CD4-positive, alpha-beta T cell treated with Interleukin-2 at 100 ng/mL for 4 hours (primary cell): Measurements from ENCODE around the gene IVD.
"Not testable (repeated sequence)": the region's sequence is repeated elsewhere in the genome, so short reads cannot be mapped to it uniquely, and the experiment has no call there.

ENCODE experiments used
- DNase-seq: peaks from one replicate; pipeline ENCODE4 v3.0.0-alpha.2; 2020; ENCODE audit warnings: low spot score

IVD gene

GRCh38 chr15:40439461-40439959 is 33.9 kb downstream of the IVD start:
- DNase-seq, result no peak

- DNase-seq, result no peak
These were observed 34.6 kb downstream of the IVD start for GRCh38 chr15:40439960-40440742.

DNA sequence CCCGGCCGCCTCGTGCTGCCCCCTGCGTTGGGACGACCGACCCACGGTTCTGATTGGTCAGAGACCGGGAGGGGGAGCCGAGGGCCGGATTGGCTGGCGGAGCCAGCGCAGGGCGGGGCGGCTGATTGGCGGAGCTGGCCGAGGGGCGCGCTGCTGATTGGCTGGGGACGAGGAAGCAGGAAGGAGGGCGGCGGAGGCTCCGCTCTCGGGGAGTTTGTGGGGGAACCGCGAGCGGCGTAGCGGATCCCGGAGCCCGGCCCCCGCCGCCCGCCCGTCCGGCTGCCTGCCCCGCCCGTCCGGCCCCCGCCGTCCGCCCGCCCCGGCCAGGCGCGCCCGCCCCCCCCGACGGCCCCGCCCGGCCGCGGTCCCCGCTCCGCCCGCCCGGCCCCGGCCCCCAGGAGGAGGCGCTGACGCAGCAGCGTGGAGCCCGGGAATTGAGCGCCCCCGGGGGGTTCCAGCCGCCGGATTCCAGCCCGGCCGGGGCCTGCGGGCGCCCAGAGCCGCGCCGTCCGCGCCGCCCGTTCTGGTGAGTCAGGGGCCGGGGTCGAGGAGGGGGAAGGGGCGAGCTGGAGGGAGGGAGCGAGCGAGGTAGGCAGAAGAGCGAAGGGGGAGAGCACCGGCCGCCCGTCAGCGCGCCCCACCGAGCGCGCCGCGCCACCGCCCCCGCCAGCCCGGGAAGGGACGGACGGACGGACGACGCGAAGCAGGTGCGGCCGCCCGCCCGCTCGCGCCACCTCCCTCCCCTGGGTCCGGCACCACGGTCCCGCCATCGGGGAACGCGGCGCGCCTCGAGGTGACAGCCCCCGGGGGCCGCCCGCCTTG is 35.4 kb downstream of the IVD start, which contains the start of gene BAHD1:
TSS of gene BAHD1 (plus strand) at position 211 of the 822 bp plus-strand sequence. CDS start 17,512 bp downstream, outside the sequence.
- peak; percentile 96 for DNase-seq

DNA sequence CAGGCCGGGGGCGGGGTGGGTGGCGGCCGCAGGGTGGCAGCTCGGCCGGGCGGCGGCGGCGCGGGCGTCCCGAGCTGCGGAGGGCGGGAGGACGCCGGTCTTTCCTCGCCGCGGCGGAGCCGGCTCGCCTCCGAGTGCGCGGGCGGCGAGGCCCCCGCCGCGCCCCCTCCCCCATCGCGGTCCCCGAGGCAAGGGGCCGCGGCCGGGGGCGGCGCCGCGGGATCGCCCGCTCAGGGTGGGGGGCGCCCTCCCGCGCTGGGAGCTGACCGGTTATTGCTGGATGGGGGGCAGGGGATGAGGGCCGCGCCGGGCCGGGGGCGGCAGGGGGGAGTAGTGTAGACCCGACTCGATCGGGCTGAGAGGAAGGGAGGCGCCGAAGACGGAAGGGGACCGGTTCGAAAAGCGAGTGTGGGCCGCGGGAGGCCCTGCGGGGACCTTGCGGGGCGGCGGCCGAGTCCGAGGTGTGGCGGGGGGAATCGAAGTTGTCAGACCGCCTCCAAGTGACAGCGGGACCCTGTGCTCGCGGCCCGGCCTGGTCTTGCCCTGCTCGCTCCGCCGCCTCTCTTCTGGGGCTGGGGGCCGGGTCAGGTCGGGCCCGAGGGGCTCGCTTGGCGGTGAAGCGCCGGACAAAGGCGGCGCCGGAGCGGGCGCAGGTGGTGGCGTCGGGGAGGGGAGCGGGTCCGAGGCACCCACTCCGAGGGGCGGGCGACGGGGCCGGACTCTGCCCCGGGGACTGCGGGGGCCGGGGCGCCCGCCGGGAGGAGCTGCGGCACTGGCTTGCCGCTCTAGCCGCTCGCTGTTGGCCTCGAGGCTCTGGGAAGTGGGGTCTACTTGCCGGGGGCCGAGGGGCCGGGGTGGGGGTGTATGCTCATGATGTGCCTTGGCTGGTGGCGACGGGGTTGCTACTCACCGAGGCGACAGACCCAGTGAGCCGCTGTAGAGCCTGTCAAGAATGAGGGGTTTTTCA is 36.3 kb downstream of the IVD start:
- no peak for DNase-seq

DNA sequence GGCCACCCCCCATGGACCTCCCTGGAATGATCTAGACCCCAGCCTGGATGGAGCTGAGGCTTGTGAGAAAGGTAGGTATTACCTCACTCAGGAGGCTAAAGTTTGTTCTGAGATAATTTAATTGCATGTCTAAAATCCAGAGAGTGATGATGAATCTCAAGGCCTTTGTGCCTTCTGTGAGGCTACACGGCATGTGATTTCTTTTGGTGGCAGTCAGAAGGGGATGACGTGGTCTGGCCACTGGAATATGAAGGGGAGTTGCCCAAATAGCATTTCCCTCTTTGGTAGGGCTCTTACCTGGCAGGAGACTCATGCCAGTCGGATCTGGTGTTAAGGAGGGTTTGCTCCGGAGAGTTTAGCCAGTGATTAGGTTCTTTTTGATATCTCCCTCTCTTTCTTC is 37.7 kb downstream of the IVD start:
- no peak for DNase-seq

DNA sequence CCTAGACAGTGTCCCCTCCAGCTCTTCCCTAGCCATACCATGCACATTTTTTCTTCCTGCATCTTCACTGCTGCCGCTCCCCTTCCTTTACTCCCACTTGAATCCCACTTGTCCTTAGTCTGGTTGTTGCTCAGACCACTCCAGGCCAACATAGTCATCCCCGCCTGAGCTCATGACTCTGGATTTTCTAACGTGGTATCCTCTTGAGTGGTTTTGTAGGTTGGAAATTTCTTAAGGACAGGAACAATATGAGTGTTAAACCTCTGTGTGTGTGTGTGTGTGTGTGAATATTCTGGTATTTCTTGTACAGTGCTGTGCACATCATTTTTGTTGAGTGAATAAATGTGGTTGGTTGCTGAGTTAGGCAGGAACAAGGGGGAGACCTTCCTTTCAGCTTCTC is 38.3 kb downstream of the IVD start:
- DNase-seq, result no peak

DNA sequence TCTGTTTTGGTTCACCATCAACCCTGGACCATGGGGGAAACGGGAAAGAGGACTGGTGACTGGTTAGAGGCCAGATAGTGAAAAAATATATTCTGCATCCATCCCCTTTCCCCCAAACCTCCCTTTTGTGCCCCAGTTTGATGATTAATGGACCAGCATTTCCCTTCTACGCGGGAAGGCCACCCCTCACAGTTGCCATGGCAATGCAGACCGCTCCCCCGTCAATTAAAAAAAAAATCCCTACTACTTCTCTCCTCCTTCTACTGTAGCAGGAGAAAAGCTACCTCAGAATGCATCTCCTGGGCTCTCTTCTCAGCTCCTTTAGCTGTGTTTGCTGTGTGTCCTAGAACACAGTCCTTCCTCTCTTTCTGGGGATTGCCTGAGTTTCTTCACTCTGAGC is 39.1 kb downstream of the IVD start:
- DNase-seq, result no peak

DNA sequence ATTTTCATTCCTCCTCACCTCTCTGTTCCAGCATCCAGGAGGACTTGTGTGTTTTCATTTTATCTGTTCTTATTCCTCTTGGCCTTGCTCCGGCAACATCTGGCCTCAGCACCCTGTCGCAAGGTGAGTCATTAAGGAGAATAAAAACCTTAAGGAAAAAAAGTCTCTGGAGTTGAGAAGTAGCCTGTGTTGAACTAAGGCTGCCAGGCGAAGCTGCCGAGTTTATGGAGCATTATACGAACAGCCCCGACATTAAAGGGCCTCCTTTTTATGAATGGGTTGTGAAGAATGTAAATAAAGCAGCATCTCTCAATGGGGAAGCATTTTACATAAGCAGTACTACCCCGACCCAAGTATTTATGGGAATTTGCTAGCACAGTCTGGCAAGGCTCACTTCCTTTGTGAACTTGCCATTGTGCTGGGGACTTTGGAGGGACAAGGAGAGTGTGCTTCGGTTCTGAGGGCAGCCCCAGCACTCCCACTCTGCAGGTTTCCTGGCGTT is 39.9 kb downstream of the IVD start:
- no peak for DNase-seq

- DNase-seq, result no peak
These were observed 40.5 kb downstream of the IVD start for GRCh38 chr15:40446144-40446543.

DNA sequence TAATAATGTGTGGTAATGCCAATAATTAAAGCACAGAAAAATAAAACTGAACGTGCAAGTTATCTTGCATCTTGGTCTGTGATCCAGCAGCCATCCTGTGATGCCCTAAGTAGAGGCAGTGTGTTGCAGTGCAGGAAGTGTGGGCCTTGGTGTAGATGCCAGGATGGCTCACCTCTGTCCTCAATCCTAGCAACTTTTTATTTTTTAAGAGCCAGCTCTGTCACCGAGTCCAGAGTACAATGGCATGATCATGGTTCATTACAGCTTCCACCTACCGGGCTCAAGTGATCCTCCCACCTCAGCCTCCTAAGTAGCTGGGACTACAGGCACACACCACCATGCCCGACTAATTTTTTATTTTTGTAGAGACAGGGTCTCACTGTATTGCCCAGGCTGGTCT is 42.8 kb downstream of the IVD start:
- DNase-seq, result no peak

DNA sequence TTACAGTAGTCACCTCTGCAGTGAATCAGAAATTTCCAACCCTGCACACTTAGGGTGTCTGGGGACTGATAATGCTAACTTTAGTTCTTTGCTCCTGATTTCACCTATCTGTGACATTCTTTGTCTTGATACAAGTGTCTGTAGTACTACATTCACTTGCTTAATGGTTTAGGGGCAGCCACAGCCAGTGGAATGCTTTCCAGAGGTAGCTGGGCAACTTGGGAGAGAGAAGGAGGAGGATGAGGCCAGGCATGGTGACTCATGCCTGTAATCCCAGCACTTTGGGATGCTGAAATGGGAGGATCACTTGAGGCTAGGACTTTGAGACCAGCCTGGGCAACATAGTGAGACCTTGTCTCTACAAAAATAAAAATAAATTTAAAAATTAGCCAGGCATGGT is 43.7 kb downstream of the IVD start:
- DNase-seq, result no peak

- no peak for DNase-seq
These were observed 44.5 kb downstream of the IVD start for GRCh38 chr15:40450047-40450446.

- DNase-seq, result no peak
These were observed 46.0 kb downstream of the IVD start for GRCh38 chr15:40451527-40452158.

DNA sequence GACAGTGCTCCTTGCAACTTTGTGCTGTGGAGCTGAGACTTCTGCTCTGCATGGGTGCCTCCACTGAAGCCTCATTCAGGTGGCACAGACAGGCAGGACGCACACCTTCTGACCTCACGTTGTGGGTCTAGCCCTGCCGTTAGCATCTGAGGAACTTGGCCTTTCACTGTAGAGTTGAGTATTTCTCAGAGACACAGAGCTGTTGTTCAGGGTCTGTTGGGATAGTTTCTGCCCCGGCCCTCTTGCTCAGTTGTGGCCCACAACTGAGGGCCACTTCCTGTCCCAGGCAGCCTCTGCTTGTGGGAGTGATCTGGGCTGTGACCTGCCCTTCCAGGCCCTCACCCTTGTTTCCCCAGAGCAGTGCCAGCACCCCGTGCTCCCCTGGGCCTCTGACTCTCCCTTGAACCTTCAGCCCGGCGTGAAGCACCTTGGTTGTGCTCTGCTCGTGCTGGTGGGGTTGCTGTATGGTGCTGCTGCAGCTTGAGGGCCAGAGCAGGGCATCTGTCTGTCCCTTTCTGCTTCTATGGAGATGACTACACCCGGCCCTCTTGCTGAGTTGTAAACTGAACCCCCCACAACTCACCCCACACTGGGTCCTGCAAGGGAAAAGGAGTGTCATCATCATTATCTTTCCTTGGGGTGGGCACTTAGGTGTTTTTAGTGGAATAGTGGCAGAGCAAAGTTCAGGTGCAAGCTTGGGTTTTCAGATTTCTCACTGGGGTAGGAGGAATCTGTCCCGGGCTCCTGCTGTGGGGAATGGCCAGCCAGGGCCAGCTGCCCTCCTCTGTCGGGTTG is 46.9 kb downstream of the IVD start:
- DNase-seq, result no peak

DNA sequence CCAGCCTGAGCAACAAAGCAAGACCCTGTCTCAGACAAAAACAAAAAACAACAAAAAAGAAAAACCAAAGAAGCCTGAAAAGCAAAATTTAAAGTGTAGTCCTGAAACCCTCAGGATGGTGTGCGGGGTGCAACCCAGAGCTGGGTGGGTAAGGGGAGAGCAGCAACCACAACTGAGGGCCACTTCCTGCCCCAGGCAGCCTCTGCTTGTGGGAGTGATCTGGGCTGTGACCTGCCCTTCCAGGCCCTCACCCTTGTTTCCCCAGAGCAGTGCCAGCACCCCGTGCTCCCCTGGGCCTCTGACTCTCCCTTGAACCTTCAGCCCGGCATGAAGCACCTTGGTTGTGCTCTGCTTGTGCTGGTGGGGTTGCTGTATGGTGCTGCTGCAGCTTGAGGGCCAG is 48.3 kb downstream of the IVD start:
- DNase-seq, result not testable (repeated sequence)

- DNase-seq, result no peak
These were observed 49.4 kb downstream of the IVD start for GRCh38 chr15:40454904-40455391.

- no peak for DNase-seq
These were observed 50.7 kb downstream of the IVD start for GRCh38 chr15:40456299-40456712.

DNA sequence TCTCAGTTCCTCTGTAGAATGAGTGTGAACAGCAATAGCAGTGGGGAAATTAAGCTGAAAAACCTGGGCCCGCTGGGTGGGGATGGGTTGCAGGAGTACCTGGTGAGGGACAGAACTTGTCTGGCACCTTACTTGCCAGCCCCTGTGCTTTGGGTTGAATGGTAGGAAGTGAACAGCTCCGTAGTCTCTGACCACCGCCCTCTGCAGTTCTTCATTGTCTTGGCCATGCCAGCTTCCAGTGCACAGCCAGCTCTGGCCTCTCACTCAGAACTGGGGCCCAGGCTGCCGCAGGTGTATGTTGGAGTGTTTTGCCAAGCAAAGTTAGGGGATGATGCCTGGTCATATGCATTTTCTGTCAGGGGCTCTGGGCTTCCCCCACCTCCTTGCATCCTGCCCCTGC is 51.1 kb downstream of the IVD start:
- DNase-seq, result no peak

- no peak for DNase-seq
These were observed 53.1 kb downstream of the IVD start for GRCh38 chr15:40458495-40459371.
